ENCODE results near the gene GON4L.
A peak's percentile ranks its signal among the peaks of the same experiment; 100 is the strongest.
"Not testable (repeated sequence)": the region's sequence is repeated elsewhere in the genome, so short reads cannot be mapped to it uniquely, and the experiment has no call there.

The GON4L gene

GRCh38 chr1:155856975-155857930, at the start of gene GON4L:
Gene GON4L (minus strand): TSS chr1:155857214. CDS start chr1:155853780, 3,434 bp downstream.
- DNase-seq (ENCODE audit: low spot score) = peak; percentile 88

GRCh38 chr1:155904261-155904660, 47.2 kb upstream of the GON4L start:
- DNase-seq (ENCODE audit: low spot score) = no peak

GRCh38 chr1:155900161-155900560, 43.1 kb upstream of the GON4L start:
- no peak for DNase-seq (ENCODE audit: low spot score)

DNA sequence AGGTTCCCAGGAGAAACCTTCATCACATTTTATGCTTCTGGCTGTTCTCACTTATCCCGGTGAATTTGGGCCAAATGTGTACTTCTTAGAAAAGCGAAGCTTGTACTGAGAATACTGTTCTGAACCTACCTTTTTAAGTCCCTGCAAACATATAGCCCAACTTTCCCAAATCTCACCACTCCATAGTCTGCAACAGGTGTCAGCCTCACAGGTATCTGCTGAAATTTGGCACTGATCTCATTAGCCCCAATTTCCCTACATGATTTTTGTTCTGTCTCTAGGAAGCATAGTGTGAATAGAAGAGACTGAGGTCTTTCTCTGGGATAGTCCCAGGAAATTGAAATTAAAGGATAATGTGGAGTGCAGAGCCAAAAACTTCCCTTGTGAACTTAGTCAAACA, 42.7 kb upstream of the GON4L start:
- no peak for DNase-seq (ENCODE audit: low spot score)

DNA sequence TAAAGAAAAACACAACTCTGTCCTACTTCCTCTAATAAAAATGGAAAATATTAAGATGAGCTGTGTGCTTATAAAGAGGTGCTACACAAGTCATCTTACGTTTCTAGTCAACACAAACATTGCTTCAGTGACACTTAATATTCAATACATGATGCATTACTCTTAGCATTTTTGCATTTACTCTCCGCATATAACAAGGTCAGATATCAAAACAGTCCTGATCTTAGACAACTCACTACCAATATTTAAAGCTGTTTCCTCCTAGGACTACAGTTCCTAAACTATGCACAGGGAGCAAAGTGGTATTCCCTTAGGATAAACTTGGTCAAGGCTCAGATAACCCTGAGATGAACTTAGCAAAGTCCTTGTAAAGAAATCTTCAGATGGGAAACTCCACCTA, 41.9 kb upstream of the GON4L start:
- no peak for DNase-seq (ENCODE audit: low spot score)

DNA sequence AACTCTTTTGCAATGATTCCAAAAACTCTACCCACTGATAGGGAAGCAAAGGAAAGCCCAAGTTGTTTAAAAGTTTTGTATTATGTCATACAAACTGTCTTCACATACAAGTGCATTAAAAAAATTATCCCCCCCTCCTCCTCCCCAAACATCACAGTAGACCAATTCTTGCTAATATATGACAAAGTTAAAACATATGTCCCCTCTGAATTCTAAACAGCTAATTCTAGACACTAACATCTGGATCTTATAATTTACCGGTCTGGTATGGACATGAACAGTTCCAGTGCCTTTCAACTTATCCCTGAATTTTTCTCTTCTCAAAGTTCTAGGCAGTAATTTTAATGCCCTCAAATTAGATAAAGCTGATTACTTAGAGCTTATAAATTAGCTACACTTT, 40.7 kb upstream of the GON4L start:
- DNase-seq (ENCODE audit: low spot score) = no peak

DNA sequence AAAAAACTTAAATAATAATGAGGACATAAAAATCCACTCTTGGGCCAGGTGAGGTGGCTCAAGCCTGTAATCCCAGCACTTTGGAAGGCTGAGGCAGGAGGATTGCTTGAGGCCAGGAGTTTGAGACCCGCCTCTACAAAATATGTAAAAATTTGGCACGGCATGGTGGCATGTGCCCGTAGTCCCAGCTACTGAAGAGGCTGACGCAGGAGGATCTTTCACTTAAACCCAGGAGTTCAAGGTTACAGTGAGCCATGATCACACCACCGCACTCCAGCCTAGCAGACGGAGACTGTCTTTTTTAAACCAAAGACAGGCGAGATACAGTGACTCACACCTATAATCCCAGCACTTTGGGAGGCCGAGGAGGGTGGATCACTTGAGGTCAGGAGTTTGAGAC, 39.5 kb upstream of the GON4L start:
- not testable (repeated sequence) for DNase-seq (ENCODE audit: low spot score)

DNA sequence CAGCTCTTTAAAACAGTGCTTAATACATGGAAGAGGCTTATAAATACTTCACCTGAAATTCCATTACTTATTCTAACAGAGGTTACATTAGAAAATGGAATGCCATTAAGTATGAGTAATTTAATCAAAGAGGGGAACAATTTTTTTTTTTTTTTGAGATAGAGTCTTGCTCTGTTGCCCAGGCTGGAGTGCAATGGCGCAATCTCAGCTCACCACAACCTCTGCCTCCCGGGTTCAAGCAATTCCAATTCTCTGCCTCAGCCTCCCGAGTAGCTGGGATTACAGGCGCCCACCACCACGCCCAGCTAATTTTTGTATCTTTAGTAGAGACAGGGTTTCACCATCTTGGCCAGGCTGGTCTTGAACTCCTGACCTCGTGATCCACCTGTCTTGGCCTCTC, 38.6 kb upstream of the GON4L start:
- not testable (repeated sequence) for DNase-seq (ENCODE audit: low spot score)

DNA sequence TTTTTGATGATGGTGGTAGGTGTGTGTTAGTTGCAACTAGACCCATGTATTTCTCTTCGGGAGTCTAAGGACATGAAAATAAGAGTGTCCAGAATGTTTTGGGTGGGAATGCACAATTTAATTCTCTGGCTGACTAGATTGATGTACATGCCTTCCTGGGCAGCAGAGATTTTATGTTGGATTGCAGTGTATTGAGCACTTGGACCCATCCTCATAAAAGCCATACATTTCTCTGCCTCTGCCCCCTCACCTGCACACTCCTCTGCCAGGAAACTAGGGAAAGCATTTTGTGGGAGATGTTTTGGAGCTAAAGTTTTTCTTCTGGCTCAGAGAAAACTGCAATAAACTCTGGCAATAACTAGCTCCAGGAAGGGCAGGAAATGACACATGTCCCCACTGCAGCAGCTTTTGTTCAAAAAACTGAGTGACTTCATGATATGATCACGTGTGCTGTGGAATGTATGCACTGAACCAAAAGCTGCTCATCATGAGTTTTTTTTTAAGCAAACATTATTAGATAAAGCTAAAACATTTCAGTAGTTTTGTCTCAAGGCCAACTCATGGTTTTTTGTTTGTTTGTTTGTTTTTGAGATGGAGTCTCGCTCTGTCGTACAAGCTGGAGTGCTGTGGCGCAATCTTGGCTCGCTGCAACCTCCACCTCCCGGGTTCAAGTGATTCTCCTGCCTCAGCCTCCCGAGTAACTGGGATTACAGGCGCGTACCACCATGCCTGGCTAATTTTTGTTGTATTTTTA, 36.6 kb upstream of the GON4L start:
- peak; percentile 53 for DNase-seq (ENCODE audit: low spot score)

DNA sequence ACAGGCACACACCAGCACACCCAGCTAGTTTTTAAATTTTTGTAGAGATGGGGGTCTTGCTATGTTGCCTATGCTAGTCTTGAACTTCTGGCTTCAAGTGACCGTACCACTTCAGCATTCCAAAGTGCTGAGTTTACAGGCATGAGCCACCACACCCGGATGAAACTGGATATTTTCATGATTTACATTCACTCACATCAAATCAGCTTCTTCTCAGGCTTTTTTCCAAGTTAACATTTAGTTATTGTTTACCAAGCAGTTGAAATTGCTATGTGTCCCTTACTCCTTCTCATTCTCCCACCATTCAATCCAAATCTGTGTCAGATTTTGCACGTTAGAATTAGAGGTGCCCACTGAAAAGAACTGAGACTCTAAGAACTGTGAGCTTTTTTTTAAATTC, 35.8 kb upstream of the GON4L start:
- peak; percentile 22 for DNase-seq (ENCODE audit: low spot score)

DNA sequence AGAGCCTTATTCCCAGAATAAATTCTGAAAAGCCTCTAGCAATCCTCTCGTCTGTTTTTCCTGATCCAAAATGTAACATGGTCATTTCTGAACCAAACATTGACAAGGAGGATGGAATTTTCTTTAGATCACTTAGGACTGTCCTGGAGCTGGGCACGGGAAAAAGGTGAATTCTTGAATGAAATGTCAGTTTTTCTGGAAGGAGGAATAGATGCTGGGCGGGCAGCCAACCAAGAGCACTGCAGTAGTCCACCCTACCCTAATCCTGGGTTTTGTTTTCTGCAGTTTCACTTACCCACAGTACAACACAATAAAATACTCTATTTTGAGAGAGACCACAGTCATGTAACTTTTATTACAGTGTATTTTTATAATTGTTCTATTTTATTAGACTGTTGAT, 33.2 kb upstream of the GON4L start:
- DNase-seq (ENCODE audit: low spot score) = no peak

- DNase-seq (ENCODE audit: low spot score) = no peak
Measured at GRCh38 chr1:155889566-155889965, 32.6 kb upstream of the GON4L start.

GRCh38 chr1:155888481-155888880, 31.5 kb upstream of the GON4L start:
- no peak for DNase-seq (ENCODE audit: low spot score)

DNA sequence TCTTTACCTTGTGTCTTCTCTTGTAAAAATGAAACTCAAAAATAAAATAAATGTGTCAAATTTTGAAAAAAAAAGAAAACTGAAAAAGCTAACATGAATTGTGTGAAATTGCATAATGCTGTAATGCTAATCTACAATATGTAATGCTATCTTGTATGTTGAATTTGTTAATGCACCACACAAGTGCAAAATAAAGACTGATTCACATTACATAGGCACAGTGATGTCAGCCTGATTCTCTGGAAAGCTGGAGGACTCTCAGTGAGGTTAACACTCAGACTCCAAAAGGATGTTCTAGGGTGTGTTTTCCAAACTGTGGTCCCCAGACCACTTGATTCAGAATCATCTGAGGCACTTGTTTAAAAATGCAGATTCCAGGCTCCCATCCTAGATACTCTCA, 28.0 kb upstream of the GON4L start:
- no peak for DNase-seq (ENCODE audit: low spot score)

DNA sequence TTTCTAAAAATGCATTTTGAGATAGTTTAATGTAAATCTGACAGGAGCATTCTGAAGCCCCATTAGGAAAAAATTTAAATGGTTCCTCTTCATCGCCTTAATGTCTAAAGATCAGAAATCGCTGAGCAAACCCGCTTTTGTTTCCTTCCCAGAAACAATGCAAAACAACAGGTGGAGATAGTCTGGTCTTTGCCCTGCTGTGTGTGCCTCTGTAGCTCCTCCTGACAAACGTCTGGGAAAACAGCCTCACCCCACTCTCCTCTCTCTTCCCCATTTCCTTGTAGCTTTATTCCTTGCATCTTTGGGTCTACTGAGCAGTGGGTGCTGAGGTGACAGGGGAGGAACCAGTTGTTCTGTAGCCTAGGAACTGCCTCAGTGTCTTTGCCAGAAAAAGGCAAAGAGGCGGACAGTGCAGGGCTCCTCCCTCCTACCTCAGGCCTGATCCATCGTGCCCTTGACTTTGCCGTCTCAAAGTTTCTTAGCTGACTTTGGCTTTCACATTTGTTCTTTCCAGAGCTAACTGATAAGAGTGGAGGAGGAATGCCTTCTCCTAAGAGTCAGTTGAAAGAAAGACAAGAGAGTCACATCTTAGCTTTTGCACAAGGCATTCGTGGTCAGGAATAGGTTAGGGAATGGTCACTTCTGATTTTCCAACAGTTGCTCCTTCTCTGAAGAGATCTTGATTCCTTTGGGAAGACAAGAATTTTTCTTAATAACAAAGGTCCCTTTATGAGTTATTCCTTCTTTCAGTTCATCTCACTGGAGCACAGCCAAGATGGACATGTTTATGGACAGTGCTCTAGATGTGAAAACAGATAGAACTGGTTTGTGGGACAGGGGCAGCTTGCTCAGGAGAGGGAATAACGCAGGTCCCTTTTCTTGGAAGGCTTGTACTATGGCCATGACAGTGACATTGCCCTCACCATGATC, 27.3 kb upstream of the GON4L start:
- no peak for DNase-seq (ENCODE audit: low spot score)

GRCh38 chr1:155882766-155883165, 25.8 kb upstream of the GON4L start:
- no peak for DNase-seq (ENCODE audit: low spot score)

DNA sequence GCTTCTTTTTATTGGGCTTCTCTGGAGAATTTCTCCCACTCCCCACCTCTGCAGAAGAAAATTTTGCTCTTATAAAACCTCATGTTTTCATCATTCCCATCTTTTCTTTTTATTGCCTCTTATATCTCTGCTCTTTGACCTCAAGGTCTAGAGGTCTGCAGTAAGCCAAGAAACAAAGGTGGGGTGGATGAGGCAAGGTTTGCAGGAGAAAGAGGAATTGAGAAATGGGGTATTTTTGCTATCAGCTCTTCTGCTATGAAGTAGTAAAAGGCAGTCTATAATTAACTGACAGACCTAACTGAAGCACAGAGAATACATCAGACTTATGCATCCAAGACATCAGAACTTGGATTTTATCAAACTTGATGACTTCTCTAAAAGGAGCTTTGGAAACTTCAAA, 25.2 kb upstream of the GON4L start:
- DNase-seq (ENCODE audit: low spot score) = no peak

DNA sequence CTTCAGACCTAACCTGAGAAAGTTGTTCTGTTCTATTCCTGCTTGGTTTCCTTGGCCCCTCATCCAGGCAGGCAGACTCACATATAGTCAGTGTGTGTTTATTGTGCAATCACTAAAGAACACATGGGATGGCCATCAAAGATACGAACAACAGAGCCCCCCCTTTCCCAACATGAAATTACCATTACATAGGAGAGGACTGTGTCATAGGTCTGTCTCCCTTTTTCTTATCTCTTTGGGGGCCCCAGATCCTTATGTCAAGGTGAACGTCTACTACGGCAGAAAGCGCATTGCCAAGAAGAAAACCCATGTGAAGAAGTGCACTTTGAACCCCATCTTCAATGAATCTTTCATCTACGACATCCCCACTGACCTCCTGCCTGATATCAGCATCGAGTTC, 23.9 kb upstream of the GON4L start:
- DNase-seq (ENCODE audit: low spot score) = no peak

GRCh38 chr1:155880251-155880650, 23.2 kb upstream of the GON4L start:
- no peak for DNase-seq (ENCODE audit: low spot score)

DNA sequence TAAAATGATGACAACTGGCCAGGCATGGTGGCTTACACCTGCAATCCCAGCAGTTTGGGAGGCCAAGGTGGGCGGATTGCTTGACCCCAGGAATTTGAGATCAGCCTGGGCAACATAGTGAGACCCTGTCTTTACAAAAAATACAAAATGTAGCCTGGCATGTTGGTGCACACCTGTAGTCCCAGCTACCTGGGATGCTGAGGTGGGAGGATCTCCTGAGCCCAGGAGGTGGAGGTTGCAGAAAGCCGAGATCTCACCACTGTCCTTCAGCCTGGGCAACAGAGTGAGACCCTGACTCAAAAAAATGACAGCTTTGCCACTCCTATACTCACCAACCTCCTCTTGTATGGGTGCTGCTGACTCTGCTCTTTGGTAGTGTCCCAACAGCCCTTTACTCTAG, 20.9 kb upstream of the GON4L start:
- DNase-seq (ENCODE audit: low spot score) = no peak

GRCh38 chr1:155873860-155874259, 16.8 kb upstream of the GON4L start:
- DNase-seq (ENCODE audit: low spot score) = no peak

- no peak for DNase-seq (ENCODE audit: low spot score)
Measured at GRCh38 chr1:155872527-155872926, 15.5 kb upstream of the GON4L start.

Data from SW480 (cell line).